Glutamatergic neuron (in vitro differentiated cells): ENCODE results near the gene CALHM6. TPM values are rescaled to one million over a fixed set of nuclear protein-coding genes. Genes with fewer than 3 reads are reported as not detected.

Source experiments
- DNase-seq: peaks from one replicate; pipeline ENCODE4 v3.0.0; 2022
- H3K27ac Mint-ChIP-seq: one replicate; pipeline ENCODE4 v1.8.0; 2020; ENCODE audit warnings: mild to moderate bottlenecking, mixed read lengths, inconsistent platforms; ENCODE audit not compliant: unreplicated experiment
- H3K27me3 Mint-ChIP-seq: one replicate; pipeline ENCODE4 v1.8.0; 2020; ENCODE audit warnings: mild to moderate bottlenecking, moderate library complexity, mixed read lengths, inconsistent platforms; ENCODE audit not compliant: unreplicated experiment
- H3K36me3 Mint-ChIP-seq: one replicate; pipeline ENCODE4 v1.8.0; 2020; ENCODE audit warnings: mild to moderate bottlenecking, mixed read lengths, inconsistent platforms; ENCODE audit not compliant: unreplicated experiment
- H3K4me1 Mint-ChIP-seq: one replicate; pipeline ENCODE4 v1.8.0; 2020; ENCODE audit warnings: mild to moderate bottlenecking, low read depth, mixed read lengths, inconsistent platforms; ENCODE audit not compliant: unreplicated experiment
- H3K4me3 Mint-ChIP-seq: one replicate; pipeline ENCODE4 v1.8.0; 2020; ENCODE audit warnings: mild to moderate bottlenecking, mixed read lengths, inconsistent platforms; ENCODE audit not compliant: unreplicated experiment
- H3K9me3 Mint-ChIP-seq: one replicate; pipeline ENCODE4 v1.8.0; 2020; ENCODE audit warnings: mild to moderate bottlenecking, moderate library complexity, mixed read lengths, inconsistent platforms; ENCODE audit not compliant: unreplicated experiment
- long read RNA-seq: library from polyadenylated mRNA; unstranded; transcript quantifications from one replicate; pipeline ENCODE4 v2.0.0, GENCODE V29; 2020; ENCODE audit not compliant: unreplicated experiment
- total RNA-seq: library from RNA; stranded (reverse); fragmentation: NEBNext Ultra II Directional; extraction: Animal tissue kit (Norgen Biotek cat#: 25700); gene quantifications from one replicate; pipeline ENCODE4 v1.2.1, GENCODE V29; 2021; ENCODE audit not compliant: unreplicated experiment
- TF ChIP-seq, protein P1 (sequence below): fragments of 200-600 bp; sonication (generic); IDR thresholded peaks from one replicate; pipeline ENCODE4 v1.5.0; 2021; ENCODE audit not compliant: partially characterized antibody, unreplicated experiment

CALHM6 gene
- not detected for total RNA-seq
- long read RNA-seq = 0 reads

- Mint-ChIP-seq H3K4me1 (peaks cover 2% of the 10 kb centered on the region), H3K4me3 (peak within 1 kb of the TSS; percentile 76), H3K27me3 (peaks cover 7% of the 10 kb centered on the region), H3K9me3 (peaks cover 3% of the 10 kb centered on the region), H3K36me3 (no peaks in the 10 kb centered on the region), H3K27ac (no peak within 1 kb of the TSS)
- no peak for DNase-seq
- TF ChIP-seq, protein P1, sequence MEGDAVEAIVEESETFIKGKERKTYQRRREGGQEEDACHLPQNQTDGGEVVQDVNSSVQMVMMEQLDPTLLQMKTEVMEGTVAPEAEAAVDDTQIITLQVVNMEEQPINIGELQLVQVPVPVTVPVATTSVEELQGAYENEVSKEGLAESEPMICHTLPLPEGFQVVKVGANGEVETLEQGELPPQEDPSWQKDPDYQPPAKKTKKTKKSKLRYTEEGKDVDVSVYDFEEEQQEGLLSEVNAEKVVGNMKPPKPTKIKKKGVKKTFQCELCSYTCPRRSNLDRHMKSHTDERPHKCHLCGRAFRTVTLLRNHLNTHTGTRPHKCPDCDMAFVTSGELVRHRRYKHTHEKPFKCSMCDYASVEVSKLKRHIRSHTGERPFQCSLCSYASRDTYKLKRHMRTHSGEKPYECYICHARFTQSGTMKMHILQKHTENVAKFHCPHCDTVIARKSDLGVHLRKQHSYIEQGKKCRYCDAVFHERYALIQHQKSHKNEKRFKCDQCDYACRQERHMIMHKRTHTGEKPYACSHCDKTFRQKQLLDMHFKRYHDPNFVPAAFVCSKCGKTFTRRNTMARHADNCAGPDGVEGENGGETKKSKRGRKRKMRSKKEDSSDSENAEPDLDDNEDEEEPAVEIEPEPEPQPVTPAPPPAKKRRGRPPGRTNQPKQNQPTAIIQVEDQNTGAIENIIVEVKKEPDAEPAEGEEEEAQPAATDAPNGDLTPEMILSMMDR = no peak
Observed at GRCh38 chr6:116461331-116461931, at the start of gene CALHM6. TSS of gene CALHM6 (plus strand) at chr6:116461375. CDS start at chr6:116461930, 555 bp downstream.

GRCh38 chr6:116412270-116412669 lies 48.9 kb upstream of the CALHM6 start:
- Mint-ChIP-seq H3K4me3 (no peak overlapping the region), H3K27ac (no peak overlapping the region), H3K27me3 (no peaks in the 10 kb centered on the region), H3K9me3 (no peaks in the 10 kb centered on the region), H3K4me1 (no peaks in the 10 kb centered on the region), H3K36me3 (no peaks in the 10 kb centered on the region)
- TF ChIP-seq, protein P1 = no peak
- no peak for DNase-seq

- Mint-ChIP-seq H3K27ac (no peak overlapping the region), H3K4me1 (no peaks in the 10 kb centered on the region), H3K36me3 (no peaks in the 10 kb centered on the region), H3K27me3 (no peaks in the 10 kb centered on the region), H3K9me3 (no peaks in the 10 kb centered on the region), H3K4me3 (no peak overlapping the region)
- TF ChIP-seq, protein P1 = no peak
- no peak for DNase-seq
Observed at GRCh38 chr6:116413357-116413756, 47.8 kb upstream of the CALHM6 start.

DNA sequence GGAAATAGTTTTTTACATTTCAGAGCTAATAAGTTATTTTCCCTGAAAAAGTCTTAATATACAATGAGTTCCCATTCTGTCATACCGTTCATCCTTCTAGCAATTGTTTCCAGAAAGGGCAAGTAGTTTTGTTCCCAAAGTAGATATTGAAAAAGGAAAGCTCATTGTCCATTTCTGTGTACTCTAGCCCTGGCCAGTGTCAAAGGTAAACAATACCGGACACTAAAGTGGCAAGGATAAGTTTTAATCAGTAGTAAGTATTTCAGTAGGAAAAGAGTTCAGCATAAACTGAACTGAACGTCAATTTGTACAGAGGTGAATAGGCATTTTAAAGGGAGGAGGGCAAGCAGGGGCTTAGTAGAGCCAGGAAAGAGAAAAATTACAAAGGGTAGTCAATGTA lies 43.5 kb upstream of the CALHM6 start:
- H3K4me1 Mint-ChIP-seq = no peaks in the 10 kb centered on the region
- no peaks in the 10 kb centered on the region for H3K36me3 Mint-ChIP-seq
- H3K27ac Mint-ChIP-seq = no peak overlapping the region
- no peaks in the 10 kb centered on the region for H3K9me3 Mint-ChIP-seq
- H3K4me3 Mint-ChIP-seq = no peak overlapping the region
- TF ChIP-seq, protein P1 = no peak
- H3K27me3 Mint-ChIP-seq = no peaks in the 10 kb centered on the region
- no peak for DNase-seq

GRCh38 chr6:116419069-116419786 lies 41.9 kb upstream of the CALHM6 start:
- Mint-ChIP-seq H3K36me3 (no peaks in the 10 kb centered on the region), H3K27ac (no peak overlapping the region)

More at GRCh38 chr6:116419069-116419786, 41.9 kb upstream of the CALHM6 start:
- no peaks in the 10 kb centered on the region for H3K9me3 Mint-ChIP-seq
- no peak for DNase-seq
- H3K4me3 Mint-ChIP-seq = no peak overlapping the region
- TF ChIP-seq, protein P1 = no peak
- no peaks in the 10 kb centered on the region for H3K27me3 Mint-ChIP-seq
- no peaks in the 10 kb centered on the region for H3K4me1 Mint-ChIP-seq
